Renal cortex interstitium (tissue), 11 donors: ENCODE data around the gene NISCH. TPM values are rescaled to one million over a fixed set of nuclear protein-coding genes. Genes with fewer than 3 reads are reported as not detected.

Experiments
- DNase-seq, 11 donors: peaks; one replicate each; pipeline ENCODE4 v3.0.0-alpha.2; 2013; ENCODE audit warnings: low read depth in 9 of 11, low spot score in 4 of 11; ENCODE audit errors: extremely low read depth in 1 of 11
- polyA plus RNA-seq, 3 donors: library from polyadenylated mRNA; unstranded; fragments of 120-200 nt; gene quantifications; one replicate each; pipeline ENCODE4 v1.2.1, GENCODE V29; 2013; ENCODE audit not compliant: insufficient read length in 3 of 3

Gene NISCH
- polyA plus RNA-seq, 3 donors = 99.3 to 150 (median 115) TPM

DNA sequence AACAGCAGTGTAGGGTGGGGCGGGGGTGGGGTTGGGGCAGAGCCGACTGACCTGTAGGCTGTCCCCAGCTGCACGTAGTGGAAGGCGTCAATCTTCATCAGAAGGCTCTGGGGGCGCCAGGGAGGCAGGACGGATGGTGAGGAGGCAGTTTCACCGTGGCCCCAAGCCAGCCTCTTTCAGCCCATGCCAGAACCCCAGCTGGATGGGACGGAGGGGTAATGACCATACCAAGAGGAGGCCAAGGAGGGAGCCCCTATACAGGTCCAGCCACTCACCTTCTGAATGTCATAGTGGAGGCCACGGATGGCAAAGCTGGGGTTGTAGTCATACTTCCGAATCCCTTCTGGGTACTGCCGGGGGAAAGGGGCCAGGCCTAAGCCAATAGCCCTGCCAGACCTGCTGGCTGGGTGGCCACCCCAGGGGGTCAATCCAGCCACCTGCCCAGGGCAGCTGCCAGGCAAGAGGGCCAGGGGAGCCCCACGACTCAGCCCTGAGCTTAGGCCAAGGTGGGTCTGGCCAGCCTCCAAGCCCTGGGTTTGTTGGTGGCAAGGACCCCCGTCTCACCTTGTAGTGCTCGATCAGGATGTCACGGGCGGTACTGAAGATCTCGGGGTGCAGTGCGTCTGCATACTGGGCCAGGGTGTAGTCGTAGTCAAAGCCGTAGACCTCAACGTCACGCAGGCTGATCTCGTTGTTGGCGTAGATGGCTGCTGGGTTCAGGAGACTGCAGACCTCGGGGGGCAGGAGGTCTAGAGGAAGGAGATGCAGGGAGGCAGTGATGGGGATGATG lies 73.4 kb downstream of the NISCH start:
- no peak for DNase-seq

DNA sequence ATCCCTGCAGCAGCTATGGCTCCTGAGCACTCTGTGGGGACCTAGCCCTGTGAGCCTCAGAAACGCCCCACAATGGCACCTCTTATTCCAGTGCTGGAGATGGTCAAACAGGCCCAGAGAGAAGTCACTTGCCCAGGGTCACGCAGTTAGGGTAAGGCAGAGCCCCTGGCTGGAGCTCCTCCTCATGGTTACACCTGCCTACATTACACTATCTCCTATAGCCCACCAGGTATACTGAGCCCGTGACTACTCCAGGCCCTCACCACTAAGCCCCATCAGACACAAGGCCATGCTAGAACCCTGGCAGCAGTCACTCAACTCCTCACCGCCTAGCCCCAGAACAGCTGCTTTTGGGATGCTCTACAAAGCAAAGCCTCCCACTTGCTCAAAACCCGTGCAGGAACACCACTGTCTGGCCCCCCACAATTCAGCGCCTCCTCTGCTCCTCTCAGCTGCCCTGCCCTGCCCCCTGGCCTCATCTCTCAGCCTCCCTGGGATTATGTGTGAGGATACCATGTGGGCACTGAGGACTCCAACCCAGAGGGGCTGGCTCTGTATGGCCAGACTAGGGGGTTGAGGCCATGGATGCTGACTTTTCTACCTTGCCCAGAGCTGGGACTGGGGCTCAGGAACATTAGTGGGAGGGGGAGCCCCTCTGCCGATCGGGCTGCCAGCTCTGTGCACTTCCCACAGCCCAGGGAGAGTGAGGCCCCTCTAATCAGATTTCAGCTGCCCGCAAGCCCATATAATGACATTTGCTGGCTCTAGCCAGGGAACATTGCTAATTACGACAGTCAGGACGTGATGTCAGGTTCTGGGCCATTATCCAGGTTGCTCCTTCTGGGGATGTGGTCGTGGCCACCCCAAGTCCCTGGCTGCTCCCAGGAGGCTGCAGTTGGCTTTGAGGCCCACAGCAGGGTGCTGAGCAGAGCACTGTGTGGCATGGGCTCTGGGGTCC lies 74.3 kb downstream of the NISCH start:
- no peak for DNase-seq

DNA sequence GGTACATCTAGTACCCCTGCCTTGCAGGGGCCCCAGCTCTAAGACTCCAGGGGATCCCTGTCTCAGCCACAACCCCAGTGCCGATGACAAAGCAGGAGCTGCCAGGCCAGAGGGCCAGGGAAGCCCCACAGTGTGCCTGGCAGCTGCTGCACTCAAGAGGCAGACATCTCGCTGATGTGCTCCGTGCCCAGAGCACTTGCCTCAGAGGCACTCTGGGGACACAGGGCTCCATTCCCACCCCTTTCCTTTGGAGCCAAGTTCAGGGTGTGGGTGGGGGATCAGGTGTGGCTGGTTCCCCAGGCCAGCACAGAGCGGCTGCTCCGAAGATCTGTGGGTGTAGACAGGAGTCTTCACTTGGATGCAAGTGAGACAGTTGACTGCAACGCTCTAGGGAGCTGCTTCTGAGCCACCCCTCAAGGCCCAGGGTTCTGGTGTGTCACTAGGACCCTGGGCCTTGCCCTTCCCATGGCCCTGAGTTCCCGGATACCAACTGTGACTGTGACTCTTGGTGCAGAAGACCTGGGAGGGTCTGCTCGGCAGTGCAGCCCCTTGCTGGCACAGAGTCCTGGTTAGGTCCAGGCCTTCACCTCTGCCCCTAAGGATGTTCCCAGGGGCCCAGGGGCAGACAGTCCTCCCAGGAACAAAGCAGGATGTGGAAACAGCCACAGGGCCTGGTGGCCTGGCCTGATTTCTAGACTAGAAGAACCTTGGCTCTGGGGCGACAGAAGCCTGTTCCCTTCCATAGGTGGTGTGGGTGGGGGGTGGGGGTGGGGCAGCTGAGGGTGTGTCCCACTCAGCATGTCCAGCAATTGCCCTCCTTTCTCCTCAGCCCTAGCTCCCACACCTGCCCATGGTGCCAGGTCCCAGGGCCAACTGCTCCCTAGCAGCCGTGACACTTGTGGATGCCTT lies 75.8 kb downstream of the NISCH start:
- no peak for DNase-seq

- no peak for DNase-seq
Observed at GRCh38 chr3:52531860-52532516, 76.6 kb downstream of the NISCH start.

- DNase-seq = no peak
Observed at GRCh38 chr3:52532517-52532837, 77.1 kb downstream of the NISCH start.

- DNase-seq = peak in 1 of 11 donors; percentile 21
Observed at GRCh38 chr3:52532838-52533622, 77.6 kb downstream of the NISCH start.

DNA sequence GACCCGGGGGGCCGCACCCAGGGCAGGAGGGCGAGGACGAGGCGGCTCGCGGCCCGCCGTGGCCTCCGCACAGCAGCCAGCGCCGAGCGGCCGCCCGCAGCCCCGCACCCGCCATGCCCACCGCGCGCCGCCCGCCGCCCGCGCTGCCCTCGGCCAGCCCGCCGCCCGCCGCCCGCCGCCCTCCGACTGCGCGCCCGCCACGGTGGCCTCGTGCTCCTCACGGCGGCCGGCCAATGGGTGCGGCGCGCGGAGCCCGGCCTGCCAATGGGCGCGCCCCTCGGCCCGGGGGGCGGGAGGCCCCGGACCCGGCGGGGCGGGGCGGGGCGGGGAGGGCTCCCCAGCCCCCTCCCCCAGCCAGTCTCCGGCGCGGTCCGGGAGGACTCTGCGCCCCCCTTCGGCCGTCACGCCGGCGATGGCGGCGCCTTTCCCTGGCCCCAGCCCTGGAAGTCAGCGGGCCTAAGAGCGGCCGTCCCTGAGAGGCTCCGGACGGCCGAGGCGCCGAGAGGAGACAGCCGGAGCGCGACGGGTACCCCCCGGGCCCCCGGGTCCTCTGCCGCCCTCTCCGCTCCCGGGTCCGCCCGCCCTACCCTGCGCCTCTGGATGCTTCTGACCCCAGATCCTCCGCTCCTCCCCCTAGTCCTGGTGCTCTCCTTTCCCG lies 78.3 kb downstream of the NISCH start, which contains the start of gene NT5DC2:
Gene NT5DC2 (minus strand): TSS at position 235 of the 658 bp plus-strand sequence. CDS start 120 bp downstream, at position 115.
- DNase-seq = peak in 5 of 11 donors; percentile 62 to 70 (median 68)

DNA sequence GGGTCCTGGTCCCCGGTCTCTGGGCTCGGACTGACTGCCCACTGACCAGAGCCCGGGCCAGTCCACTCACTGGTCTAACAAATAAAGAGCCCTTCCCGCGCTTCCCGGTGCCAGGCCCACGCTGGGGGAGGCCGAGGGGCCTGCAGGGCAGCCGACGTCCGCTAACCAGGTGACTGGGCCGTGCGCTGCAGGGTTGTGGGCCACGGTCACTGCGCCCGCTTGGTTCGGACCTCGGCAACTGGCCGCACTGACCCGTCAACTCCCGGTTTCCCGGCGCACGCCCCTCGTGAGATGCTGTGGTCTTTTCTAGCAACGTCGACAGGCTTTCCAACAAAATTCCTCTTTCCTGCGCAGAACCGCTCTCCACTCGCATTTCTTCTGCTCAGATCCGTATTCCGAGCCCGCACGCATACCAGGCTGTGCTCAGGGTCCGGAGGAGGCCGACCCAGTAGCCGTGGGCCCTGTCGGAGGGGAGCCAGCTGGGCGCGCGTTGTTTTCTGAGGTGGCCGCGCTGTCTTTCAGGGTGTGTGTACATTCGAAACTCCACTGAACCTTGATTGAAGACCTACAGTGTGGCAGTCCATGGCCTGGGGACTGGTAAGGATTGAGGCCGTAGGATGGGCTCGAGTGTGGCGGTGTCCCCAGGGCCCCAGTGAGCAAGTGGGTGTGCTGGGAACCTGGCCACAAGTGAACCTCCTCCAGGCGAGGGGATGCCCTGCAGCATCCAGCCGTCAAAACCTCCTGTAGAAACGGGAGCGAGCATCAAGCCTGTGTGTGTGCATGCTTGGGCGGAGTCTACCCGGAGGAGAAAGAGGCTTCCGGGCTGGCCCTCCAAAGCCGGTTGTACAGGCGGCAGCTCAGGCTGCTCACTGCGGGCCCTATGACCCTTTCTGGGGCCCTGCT lies 79.1 kb downstream of the NISCH start:
- DNase-seq = no peak

GRCh38 chr3:52535411-52536111 lies 80.2 kb downstream of the NISCH start:
- DNase-seq = no peak

GRCh38 chr3:52536112-52536368 lies 80.6 kb downstream of the NISCH start:
- no peak for DNase-seq

DNA sequence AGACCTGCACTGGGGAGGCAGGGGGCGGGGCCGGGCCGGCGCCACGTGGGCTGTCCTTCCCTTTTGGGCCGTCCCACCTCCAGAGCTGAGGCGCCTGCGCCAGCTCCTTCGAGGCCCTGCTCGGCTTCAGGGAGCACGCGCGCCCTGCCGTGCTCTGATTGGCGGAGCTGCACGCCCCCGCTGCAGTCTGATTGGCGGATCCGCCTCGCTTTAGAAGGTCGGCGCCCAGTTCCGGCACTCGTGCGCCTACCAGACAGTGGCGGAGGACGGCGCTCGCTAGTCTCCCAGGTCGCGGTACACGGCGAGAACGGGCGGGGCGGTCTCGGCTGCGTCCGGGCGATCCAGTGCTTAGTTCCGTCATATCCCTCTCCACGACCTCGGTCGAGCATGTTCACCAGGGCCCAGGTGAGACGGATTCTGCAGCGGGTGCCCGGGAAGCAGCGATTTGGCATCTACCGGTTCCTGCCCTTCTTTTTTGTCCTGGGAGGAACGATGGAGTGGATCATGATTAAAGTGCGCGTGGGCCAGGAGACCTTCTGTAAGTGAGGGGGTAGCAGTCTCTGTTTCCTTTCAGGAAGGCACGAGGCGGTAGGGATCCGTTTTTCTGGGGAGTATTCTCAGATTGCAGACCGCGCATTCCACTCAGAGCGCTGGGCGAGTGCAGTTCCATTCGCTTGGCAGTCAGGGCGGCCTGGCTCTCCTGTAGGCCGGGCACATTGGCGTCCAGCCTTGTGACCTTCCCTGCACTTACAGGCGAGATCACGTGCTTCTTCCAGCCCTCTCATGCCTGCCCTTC lies 81.2 kb downstream of the NISCH start, which contains the start of gene UQCC5:
Gene UQCC5 (plus strand): TSS at position 237 of the 796 bp plus-strand sequence. CDS start 151 bp downstream, at position 388.
- DNase-seq = peak; percentile 86 to 98 (median 96)

DNA sequence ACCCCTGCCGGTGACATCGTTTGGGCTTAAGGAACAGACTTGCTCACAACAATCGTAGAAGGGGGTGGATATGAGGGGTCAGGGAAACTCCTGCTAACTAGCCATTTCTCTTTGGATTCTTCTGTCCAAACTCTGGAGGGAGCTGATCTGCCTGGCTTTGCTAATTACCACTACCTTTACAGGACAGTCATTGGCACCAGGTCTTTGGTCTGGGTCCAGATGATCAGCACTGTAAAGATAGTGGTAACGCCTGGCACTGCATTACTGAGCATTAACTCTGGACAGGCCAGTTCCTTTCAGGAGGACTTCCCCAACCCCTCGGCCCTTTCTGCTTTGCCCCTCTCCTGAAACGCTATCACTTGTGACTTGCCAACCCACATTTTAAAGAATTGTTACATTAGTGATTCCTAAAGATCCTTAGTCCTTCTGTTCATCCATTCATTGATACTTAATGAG lies 81.8 kb downstream of the NISCH start:
- DNase-seq = no peak

DNA sequence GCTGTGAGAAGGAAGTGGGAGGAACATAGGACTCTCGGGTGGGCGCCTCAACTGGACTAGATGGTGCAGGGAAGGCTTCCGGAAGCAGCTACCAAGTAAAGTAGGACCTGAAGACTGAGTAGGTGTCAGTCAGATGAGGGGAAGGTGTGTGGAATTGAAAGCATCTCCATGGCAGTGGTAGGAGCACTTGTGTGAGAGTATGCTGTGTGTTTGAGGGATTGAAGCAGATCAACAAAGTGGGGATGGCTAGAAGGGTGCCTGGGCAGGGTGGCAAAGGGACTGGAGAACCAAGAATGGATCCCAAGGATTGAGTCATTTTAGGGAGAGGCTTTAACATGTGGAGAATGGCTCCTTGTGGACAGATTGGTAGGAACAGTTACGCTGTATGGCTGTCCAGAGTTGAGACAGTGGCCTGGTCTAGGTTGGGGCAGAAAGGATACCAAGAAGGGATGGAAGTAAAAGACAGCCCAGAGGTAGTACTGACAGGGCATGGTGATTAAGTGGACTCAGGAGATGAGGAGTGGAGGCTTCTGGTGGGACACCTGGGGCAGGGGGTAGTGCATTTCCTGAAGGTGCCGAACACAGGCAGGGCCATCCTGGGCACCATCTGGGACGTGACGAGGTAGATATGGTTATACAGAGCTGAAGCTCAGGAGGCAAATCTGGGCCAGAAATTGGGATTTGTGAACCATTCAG lies 82.5 kb downstream of the NISCH start:
- no peak for DNase-seq

DNA sequence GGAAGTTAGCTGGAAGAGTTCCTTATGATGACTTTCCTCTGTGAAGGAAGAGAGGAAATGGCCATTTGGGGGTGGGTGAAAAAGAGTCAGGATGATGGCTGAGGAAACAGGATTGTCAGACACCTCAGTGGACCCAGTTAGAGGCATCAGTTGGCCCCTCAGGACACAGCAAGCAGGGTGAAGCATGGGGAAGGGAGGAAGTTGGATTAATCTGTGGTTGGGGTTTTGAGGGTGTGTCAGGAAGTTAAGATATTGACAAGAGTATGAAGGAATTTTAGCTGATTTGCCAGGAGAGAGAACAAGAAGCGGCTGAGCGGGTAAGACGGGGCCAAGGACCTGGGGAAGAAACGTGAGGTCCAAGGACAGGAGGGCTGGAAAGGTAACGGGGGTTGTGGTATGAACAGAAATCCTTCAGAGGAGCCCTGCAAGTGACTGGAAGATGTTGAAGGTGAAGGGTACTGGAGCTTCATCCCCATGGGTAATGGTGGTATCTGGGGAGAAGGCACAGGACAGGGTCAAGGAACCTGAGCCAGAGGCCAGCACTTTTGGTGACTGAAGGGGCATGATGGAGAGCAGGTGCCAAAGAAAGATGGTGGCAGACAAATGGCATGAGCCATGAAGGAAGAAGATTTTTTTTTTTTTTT lies 83.7 kb downstream of the NISCH start:
- no peak for DNase-seq
